Dermis microvascular lymphatic vessel endothelial cell (primary cell): ENCODE data around the gene PCSK1N. TPM values are rescaled to one million over a fixed set of nuclear protein-coding genes. Genes with fewer than 3 reads are reported as not detected.
"Not testable (repeated sequence)": the region's sequence is repeated elsewhere in the genome, so short reads cannot be mapped to it uniquely, and the experiment has no call there.

Experiments used
- DNase-seq, 2 donors: peaks; one replicate each; pipeline versions ENCODE4 v3.0.0 to v3.0.0-alpha.2; 2010; ENCODE audit warnings: low read depth in 2 of 2
- total RNA-seq: library from RNA; depleted of rRNA; stranded (reverse); fragments of >200 nt; gene quantifications from 2 replicates; pipeline ENCODE4 v1.2.1, GENCODE V29; 2014

The PCSK1N gene, protein sequence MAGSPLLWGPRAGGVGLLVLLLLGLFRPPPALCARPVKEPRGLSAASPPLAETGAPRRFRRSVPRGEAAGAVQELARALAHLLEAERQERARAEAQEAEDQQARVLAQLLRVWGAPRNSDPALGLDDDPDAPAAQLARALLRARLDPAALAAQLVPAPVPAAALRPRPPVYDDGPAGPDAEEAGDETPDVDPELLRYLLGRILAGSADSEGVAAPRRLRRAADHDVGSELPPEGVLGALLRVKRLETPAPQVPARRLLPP
- under 0.01 and 0.13 TPM in 2 replicates for total RNA-seq

DNA sequence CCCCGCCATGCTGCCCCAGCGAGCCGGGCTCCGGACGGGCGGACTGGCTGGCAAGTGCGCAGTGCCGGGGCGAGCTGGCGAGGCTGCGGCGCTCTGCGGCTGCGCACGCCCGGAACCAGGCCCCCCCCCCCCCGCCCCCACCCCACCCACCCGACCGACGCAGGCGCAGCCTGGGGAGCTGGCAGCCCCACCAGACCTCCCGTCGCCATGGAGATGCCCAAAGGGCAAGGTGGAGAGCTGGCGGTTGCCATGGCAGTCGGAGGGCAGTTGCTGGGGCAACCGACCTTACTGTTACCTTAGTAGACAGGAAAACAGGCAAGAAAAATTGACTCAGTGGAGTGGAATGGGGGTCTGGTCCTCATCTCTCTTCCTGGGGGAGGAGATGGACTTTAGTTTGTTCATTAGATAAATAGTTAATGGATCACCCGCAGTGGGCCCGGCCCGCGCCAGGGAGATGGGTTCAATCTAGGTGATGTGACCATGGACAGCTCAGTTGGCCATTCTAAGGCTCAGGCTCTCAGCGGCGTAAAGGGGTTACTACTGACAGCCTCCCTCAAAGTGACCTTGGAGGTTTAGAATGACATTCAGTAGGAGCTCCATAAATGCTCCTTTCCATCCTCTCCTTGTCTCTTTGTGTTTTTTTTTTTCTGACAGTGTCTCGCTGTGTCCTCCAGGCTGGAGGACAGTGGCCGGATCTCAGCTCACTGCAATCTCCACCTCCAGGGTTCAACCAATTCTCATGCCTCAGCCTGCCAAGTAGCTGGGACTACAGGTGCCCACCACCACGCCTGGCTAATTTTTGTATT is at the start of gene PCSK1N:
PCSK1N (minus strand) TSS at position 87 of the 806 bp plus-strand sequence; CDS start at position 9, 78 bp downstream.
- DNase-seq = no peak

DNA sequence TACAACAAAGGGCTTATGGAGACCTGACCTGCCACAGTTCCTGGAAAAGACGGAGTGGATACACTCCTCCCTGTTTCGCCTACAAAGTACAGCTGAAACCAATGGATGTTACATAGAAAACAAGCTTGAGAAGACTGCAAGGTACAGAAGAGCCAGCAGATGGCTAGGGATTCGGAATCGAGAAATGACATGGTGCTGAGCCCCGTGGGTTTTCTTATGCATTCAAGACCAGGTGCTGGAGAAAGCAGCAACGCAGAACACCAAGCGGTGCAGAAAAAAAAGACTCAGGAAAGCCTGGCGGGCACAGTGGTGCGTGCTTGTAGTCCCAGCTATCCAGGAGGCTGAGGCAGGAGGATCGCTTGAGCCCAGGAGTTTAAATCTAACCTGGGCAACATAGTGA is 48.3 kb upstream of the PCSK1N start:
- no peak for DNase-seq

DNA sequence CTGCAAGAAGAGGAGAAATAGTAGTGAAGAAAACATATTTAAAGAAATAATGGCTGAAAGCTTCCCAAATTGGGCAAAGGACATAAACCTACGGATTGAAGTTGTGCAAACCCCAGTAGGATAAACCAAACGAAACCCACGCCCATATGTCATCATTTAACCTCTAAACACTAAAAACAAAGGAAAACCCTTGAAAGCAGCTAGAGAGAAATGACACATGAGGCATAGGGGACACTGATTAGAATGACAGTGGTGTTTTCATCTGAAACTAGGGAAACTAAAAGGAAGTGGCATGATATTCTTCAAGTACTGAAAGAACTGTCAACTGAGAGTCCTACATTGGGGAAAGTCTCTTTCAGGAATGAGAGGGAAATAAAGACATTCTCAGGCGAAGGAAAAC is 41.5 kb upstream of the PCSK1N start:
- DNase-seq = not testable (repeated sequence)

DNA sequence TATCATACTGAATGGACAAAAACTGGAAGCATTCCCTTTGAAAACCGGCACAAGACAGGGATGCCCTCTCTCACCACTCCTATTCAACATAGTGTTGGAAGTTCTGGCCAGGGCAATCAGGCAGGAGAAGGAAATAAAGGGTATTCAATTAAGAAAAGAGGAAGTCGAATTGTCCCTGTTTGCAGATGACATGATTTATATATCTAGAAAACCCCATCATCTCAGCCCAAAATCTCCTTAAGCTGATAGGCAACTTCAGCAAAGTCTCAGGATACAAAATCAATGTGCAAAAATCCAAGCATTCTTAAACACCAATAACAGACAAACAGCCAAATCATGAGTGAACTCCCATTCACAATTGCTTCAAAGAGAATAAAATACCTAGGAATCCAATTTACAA is 36.6 kb upstream of the PCSK1N start:
- not testable (repeated sequence) for DNase-seq

DNA sequence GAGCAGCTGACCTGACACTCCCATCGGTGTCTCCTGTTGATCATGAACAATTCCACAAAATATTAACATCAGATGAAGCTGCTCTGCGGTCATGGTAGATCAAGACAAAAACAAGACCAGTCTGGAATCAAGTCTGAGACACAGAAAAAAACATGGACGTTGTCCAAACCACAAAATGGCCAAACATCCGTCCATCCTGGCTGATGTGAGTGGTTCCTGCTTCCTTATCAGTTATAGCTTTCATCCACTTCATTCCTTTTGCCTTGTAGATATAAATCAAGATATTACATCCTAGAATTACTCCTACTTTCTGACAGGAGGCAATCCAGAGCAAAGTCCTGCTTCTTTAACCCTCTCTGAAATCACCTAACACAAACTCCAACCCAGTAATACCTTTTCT is 28.8 kb upstream of the PCSK1N start:
- DNase-seq = peak in 1 of 2 donors; percentile 17

DNA sequence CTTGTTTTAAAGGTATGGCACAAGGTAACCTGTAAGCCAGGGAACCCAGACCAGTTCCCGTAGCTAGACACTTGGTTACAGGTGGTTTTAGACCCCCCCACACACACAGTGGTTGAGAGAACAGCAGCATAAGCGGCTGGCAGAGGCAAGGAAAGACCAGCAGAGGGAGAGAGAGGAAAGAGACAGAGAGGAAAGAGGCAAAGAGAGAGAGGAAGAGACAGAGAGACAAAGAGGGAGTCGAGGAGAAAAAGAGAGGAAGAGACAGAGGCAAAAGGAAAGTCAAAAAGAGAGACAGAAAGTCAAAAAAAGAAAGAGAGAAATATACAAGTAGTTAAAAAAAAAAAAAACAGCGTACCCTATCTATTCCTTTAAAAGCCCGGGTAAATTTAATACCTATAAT is 19.5 kb upstream of the PCSK1N start:
- DNase-seq = peak in 1 of 2 donors; percentile 15

DNA sequence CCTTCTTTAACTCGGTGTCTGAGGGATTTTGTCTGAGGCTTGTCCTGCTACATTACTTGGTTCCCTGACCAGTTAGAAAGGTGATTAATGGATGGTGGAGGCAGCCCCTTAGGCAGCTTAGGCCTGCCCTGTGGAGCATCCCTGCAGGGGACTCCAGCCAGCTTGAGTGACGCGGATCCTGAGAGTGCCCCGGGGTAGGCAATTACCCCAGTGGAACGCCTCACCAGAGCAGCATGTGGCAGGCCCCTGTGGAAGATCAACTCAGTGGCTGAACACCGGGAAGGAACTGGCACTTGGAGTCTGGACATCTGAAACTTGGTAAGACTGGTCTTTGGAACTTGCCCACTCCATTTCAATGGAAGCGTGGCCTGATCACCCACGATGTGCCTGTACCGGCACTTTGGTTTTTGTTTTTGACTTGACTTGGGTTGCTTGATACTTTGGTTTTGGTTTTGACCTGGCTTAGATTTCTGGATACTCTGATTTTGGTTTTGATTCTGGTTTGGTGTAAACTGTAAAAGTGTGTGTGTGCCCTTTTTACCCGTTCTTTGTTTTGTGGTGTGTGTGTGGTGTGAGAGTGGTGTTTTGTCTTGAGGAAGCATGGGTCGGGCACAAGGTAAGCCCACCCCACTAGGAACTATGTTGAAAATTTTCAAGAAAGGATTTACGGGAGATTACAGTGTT is 18.9 kb upstream of the PCSK1N start:
- DNase-seq = not testable (repeated sequence)

DNA sequence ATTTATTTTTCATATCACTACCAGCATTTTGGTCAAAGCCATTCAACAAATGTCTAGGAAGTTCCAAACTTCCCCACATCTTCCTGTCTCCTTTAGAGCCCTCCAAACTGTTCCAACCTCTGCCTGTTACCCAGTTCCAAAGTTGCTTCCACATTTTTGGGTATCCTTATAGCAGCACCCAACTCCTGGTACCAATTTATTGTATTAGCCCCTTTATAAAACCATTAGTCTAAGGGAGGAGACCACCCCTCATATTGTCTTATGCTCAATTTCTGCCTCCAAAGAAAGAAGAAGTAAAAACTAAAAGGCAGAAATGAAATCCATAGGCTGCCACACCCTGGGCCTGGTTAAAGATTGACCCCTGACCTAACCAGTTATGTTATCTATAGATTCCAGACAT is 18.1 kb upstream of the PCSK1N start:
- not testable (repeated sequence) for DNase-seq

DNA sequence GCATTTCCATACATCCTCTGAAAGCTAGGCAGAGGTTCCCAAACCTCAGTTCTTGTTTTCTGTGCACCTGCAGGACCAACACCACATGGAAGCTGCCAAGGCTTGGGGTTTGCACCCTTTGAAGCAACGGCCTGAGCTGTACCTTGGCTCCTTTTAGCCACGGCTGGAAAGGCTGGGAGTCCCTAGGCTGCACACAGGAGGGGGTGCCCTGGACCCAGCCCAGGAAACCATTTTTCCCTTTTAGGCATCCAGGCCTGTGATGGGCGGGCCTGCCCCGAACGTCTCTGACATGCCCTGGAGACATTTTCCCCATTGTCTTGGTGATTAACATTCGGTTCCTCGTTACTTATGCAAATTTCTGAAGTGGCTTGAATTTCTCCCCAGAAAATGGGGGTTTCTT is 17.4 kb upstream of the PCSK1N start:
- DNase-seq = no peak

DNA sequence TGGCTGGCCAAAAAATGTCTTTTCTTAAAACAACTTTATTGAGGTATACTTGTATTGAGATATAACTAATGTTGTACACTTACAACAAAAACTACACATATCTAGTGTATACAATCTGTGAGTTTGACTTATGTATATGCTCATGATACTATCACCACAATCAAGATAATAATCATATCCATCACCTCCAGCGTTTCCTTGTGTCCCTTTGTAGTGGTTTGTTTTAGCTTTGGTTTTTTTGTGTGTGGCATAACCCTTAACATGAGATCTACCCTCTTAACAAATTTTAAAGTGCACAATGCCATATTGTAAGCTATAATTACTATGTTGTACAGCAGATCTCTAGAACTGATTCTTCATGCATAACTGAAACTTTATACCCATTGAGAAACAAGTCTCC is 13.4 kb upstream of the PCSK1N start:
- DNase-seq = no peak

DNA sequence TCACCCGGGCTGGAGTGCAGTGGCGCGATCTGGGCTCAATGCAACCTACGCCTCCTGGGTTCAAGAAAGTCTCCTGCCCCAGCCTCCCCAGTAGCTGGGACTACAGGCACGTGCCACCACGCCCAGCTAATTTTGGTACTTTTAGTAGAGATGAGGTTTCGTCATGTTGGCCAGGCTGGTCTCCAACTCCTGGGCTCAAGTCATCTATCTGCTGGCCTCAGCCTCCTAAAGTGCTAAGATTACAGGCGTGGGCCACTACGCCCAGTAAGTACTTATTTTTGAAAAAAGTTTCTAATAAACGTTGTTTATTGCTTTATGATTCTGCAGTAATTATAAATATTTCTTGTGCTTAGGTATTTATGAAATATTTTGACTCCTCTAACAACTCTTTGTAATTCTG is 4.3 kb upstream of the PCSK1N start:
- DNase-seq = no peak

DNA sequence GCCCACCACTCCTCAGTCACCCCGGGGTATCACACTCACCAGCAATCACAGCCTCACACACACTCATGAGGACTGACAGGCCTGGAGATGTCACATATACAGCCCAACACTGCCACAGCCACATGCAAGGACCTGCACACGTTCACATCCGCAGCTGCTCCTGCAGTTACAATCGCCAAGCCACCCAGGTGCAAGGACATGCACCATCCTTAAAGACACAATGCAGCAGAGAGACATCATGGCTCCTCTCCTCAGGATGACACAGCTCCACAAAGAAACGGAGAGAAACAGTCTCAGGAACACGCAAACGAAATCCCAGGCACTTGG is 1.1 kb downstream of the PCSK1N start:
- DNase-seq = no peak

DNA sequence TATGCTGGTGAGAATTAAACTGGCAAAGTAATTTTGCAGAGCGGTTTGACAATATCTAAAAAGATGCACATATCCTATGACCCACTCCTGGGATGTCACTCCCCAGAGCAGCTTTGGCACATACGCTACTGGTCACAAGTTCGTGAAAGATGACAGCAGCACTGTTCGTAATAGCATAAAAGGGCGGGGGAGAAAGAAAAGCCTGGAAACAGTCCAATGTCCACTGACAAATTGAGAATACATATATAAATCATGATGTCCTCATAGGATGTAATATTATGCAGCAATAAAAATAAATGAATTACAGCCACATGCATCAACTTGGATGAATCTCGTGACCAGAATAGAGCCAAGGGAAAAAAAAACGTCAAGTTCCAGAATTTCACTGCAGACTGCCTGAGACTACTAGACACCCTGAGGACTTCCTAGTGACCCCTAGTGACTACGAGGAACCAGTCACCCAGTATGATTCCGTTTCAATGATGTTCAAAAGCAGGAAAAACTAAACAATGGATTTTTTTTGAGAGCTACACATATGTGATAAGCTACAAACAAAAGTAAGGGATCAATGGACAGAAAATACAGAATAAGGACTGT is 1.8 kb downstream of the PCSK1N start:
- DNase-seq = no peak

DNA sequence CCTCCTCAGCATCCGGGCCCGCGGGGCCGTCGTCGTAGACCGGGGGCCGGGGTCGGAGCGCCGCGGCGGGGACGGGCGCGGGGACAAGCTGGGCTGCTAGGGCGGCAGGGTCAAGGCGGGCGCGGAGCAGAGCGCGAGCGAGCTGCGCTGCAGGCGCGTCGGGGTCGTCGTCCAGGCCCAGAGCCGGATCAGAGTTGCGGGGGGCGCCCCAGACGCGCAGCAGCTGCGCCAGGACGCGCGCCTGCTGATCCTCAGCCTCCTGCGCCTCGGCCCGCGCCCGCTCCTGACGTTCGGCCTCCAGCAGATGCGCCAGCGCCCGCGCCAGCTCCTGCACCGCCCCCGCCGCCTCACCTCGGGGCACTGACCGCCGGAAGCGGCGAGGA is 3.5 kb downstream of the PCSK1N start:
- DNase-seq = no peak

DNA sequence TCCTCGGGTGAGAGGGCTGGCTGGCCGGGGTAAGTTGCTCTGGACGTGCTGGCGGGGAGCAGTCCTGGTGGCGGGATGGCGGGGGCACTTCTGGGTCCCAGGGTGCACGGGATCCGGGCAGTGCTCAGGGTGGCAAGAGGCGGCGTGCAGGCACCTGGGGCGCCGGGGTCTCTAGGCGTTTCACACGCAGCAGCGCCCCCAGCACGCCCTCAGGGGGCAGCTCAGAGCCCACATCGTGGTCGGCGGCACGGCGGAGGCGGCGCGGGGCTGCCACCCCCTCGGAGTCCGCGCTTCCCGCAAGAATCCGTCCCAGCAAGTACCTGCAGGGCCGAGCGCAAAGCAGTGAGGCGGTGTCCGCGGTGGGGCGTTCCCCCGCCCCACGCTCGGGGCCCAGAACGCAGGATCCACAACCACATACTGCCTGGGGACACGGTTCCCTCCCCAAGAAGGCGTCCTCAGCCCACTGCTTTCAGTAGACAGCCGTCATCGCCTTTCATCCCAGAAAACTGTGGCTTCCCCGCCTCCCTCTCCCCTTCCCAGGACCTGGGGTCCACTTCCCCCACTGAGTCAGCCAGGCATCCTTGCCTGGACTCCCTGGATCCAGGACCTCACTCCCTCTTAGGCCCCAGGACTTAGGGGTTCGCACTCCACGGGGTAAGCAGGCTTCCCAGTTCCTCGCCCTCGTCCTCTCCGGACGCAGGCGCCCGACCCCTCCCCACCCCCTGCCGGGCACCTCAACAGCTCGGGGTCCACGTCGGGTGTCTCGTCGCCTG is 4.1 kb downstream of the PCSK1N start:
- DNase-seq = no peak

DNA sequence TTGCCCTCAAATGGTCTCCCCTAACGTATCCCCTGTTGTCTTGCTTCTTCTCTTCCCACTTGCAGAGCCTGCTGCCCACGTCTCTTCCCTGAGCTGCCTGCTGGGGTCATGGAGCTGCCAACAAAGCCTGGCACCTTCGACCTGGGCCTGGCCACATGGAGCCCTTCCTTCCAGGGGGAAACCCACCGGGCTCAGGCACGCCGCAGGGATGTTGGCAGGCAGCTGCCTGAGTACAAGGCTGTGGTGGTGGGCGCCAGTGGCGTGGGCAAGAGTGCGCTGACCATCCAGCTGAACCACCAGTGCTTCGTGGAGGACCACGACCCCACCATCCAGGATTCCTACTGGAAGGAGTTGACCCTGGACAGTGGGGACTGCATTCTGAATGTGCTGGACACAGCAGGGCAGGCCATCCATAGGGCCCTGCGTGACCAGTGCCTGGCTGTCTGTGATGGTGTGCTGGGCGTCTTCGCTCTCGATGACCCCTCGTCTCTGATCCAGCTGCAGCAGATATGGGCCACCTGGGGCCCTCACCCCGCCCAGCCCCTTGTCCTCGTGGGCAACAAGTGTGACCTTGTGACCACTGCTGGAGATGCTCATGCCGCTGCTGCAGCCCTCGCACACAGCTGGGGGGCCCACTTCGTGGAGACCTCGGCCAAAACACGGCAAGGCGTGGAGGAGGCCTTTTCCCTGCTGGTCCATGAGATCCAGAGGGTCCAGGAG is 6.2 kb downstream of the PCSK1N start:
- no peak for DNase-seq

DNA sequence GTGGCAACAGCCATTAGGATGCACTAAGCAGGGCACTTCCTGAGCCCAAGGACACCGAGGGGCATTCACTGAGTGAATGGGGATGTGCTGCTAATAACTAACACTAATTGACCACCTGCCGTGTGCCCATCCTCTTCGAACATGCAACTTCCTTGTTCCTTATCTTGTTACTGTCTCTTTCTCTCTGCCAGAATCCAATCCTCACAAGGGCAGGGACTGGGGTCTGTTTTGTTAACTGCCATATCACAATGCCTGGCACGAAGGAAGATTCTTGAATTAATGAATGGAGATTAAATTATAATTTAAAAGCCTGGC is 7.8 kb downstream of the PCSK1N start:
- DNase-seq = no peak

DNA sequence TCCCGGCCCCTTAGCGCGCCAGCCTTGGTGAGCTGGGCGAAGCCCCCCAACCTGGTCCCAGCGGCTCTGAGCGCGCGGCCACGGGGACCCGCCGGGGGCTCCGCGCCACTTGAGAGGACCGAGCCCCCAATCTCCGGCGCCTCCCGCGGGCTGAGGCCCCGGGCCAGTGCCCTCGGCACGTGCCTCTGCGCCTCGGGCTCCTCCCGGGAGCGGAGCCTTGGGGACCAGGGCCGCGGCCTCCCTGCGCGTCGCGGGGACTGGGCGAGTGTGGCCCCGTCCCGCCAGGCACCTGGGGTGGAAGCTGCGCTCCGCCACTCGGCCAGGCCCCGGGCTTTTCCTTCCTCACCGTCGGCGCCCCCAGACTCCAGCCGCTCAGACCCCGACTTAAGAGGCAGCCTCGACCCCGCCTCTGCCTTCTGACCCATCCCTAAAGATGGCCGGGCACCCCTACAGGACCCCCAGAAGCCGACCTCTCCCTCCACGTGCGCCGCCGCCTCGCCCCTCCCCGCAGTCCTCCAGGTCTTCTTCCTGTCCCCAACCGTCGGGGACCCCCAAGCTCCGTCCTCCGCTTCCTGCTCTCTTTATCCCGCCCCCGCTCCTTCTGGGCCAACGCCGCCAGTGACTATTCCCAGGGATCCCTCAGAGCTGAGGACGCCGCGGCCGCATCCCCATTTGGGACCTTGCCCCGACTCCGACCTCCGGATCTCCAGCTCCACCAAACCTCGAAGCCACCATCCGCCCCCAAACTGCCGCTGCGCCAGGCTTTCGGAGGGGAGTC is 8.3 kb downstream of the PCSK1N start:
- no peak for DNase-seq

DNA sequence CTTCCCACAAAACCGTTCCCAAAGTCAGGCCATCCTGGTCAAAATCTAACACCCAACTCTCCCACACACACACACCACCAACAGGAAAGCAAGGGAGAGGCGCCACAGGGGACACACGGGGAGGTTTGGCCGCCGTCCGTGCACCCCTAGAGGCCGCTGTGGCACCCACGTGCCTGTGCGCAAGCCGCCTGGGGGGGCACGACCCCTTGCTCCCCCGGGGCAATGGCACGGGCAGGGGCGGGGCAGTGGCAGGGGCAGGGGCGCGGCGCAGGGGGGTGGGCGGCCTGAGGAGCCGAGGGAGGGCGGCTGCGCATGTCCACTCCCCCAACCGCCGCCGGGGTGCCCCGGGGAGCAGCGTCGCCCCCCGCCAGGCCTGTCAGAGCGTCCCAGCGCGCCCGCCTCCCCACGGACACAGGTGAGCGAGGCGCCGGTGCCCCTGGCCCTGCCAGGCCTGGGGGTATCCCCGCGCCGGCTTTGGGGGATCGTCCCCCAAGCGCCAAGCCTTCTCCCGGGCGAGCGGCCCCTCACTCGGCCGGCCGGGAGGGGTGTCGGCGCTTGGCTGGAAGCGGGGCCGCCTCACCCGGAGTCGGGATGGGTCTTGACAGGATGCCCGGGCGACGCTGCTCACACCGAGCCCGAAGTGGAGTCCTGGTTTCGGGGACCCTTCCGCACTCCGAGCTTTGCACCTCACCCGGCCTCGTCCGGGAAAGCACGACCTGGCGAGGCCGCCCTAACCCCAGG is 9.1 kb downstream of the PCSK1N start, which contains the start of gene ERAS:
ERAS (plus strand) TSS at position 379 of the 741 bp plus-strand sequence. CDS start 2,611 bp downstream, outside the sequence.
- DNase-seq = no peak
